Measurements from ENCODE around the gene PRDM15.
A peak's percentile ranks its signal among the peaks of the same experiment; 100 is the strongest.

The PRDM15 gene, protein sequence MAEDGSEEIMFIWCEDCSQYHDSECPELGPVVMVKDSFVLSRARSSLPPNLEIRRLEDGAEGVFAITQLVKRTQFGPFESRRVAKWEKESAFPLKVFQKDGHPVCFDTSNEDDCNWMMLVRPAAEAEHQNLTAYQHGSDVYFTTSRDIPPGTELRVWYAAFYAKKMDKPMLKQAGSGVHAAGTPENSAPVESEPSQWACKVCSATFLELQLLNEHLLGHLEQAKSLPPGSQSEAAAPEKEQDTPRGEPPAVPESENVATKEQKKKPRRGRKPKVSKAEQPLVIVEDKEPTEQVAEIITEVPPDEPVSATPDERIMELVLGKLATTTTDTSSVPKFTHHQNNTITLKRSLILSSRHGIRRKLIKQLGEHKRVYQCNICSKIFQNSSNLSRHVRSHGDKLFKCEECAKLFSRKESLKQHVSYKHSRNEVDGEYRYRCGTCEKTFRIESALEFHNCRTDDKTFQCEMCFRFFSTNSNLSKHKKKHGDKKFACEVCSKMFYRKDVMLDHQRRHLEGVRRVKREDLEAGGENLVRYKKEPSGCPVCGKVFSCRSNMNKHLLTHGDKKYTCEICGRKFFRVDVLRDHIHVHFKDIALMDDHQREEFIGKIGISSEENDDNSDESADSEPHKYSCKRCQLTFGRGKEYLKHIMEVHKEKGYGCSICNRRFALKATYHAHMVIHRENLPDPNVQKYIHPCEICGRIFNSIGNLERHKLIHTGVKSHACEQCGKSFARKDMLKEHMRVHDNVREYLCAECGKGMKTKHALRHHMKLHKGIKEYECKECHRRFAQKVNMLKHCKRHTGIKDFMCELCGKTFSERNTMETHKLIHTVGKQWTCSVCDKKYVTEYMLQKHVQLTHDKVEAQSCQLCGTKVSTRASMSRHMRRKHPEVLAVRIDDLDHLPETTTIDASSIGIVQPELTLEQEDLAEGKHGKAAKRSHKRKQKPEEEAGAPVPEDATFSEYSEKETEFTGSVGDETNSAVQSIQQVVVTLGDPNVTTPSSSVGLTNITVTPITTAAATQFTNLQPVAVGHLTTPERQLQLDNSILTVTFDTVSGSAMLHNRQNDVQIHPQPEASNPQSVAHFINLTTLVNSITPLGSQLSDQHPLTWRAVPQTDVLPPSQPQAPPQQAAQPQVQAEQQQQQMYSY

DNA sequence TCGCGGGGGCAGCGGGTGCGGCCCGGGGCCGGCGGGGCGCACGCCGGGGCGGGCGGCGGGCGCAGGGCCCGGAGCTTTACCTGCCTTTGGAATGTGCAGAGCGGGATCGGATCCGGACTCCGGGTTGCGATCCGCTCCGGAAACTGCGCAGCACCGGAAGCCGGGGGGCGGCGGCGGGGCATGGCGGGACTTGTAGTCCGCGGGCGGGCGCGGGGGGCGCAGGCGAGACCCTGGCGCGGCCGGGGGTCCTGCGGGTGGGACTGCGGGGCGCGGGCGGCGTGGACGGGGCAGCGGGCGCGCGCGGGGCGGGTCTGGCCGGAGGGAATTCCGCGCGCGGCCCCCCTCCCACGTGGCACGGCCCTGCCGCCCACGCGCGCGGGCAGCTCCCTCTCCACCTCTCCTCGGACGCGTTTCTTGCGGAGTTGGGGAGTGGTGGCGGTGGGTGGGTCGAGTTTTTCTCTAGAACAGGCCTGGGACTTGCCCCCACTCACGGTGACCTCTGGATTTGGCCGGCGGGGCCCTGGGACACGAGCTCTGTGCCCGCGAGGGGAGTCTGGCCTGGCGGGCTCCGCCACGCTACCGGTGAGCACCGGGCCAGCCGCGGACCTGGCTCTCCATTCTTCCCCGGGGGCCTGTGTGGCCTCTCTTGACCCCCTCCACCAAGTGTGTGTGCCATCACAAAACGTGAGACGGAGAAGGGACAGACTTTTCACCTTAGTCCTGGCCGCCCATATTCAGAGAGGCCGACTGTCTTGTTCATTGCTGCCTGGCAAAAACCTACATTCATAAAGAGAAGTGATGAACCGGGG, at the start of gene PRDM15:
PRDM15 (minus strand) TSS at position 155 of the 809 bp plus-strand sequence. CDS start 18,981 bp downstream, outside the sequence.
- H3K4me3 ChIP-seq = peak within 1 kb of the TSS; percentile 90
- no peaks in the 10 kb centered on the region for H3K36me3 ChIP-seq
- peak within 1 kb of the TSS; percentile 84 for H3K4me2 ChIP-seq
- H3K4me1 ChIP-seq = peaks cover 64% of the 10 kb centered on the region
- peak within 1 kb of the TSS; percentile 100 for H3K9ac ChIP-seq
- peak within 1 kb of the TSS; percentile 100 for H3K27ac ChIP-seq
- no peaks in the 10 kb centered on the region for H3K27me3 ChIP-seq
- no peak for TF ChIP-seq Cebpa-rat (IDR thresholded peaks at IDR 0.05)
- no peaks in the 10 kb centered on the region for H3K9me3 ChIP-seq
- no peaks in the 10 kb centered on the region for H4K20me1 ChIP-seq

DNA sequence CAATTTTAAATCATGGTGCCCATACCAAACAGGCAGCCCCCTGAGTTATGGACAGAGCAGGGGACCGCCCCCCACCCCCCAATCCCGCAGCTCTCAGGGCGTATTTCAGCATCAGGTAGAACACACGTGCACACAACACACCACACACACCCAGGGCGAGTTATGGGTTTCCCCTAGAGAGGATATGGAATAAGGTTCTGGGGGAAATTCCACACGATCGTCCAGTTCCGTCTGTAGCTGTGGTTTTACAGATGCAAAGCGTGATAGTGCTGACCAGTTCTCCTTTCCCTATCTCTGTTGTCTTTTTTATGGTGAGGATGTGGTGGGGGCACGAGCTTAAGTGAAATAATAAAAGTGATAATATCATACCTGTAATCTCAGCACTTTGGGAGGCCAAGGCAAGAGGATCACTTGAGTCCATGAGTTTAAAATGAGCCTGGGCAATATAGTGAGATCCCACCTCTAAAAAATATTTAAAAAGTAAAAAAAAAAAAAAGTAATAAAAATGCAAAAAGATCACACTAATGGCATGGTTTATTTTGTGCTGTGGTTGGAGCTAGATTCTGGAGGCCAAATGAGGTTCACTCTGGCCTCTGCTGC, 49.6 kb upstream of the PRDM15 start:
- Histone ChIP-seq H3K9ac (no peak overlapping the region), H4K20me1 (no peaks in the 10 kb centered on the region), H3K27ac (peak overlapping the region; percentile 39; the same call in 1 of the 2 replicates), H3K27me3 (no peaks in the 10 kb centered on the region), H3K4me2 (peak overlapping the region; percentile 97), H3K9me3 (no peaks in the 10 kb centered on the region), H3K36me3 (no peaks in the 10 kb centered on the region), H3K4me1 (peaks cover 92% of the 10 kb centered on the region), H3K4me3 (no peak overlapping the region)
- no peak for TF ChIP-seq Cebpa-rat (IDR thresholded peaks at IDR 0.05)

DNA sequence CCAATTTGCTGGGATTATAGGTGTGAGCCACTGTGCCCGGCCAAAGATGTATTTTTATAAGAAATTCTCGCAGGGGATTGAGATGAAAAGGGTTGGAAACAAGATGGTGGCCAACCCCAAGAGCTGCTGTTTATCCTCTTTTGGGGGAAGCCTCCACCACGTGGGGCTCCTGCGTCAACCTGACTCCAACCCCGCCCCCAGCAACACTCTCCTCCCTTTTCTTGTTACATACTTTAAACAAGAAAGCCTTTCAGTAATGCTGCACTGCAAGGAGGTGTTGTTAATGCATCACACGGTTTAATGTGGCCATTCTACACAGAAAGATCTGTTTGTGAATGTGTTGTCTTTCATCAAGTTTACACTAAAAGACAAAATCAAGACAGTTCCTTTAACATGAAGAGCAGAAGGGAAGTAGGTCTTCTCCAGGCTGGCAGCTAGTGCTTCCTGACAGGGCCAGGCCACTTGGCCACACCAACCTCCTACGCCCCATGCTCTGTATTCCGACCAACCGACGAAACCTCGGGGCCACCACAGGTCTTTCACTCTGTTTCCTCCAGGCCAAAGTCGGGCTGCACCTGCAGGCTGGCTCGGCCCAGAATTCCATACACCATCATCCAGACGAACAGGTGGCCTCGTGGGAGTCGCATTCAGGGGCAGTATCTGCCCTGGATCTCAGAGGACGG, 48.7 kb upstream of the PRDM15 start:
- Histone ChIP-seq H3K36me3 (no peaks in the 10 kb centered on the region), H3K27me3 (no peaks in the 10 kb centered on the region), H3K9ac (no peak overlapping the region), H3K4me2 (peak overlapping the region; percentile 97), H3K27ac (peak overlapping the region; percentile 91), H3K4me3 (no peak overlapping the region), H3K9me3 (no peaks in the 10 kb centered on the region), H4K20me1 (no peaks in the 10 kb centered on the region), H3K4me1 (peaks cover 92% of the 10 kb centered on the region)
- no peak for TF ChIP-seq Cebpa-rat (IDR thresholded peaks at IDR 0.05)

DNA sequence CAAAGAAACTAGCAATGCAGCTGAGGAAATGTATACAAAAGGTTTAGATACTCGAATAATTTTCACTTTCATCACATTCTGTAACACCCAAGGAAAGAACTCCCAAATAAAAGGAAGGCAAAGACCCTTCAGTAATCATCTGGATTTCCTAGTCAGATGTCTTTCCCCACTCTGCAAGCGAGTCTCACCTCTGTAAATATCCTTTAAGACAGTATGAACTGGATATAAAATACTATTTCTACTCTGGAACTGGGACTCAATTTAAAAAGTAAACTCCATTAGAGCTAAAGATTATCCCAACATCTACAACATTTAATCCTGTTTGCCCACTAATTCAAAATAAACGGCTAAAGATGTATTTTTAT, 47.6 kb upstream of the PRDM15 start:
- peak overlapping the region; percentile 64 for H3K4me3 ChIP-seq
- H3K9ac ChIP-seq = peak overlapping the region; percentile 85
- peak overlapping the region; percentile 97 for H3K4me2 ChIP-seq
- H3K36me3 ChIP-seq = no peaks in the 10 kb centered on the region
- H3K27me3 ChIP-seq = no peaks in the 10 kb centered on the region
- H4K20me1 ChIP-seq = no peaks in the 10 kb centered on the region
- H3K9me3 ChIP-seq = no peaks in the 10 kb centered on the region
- peaks cover 95% of the 10 kb centered on the region for H3K4me1 ChIP-seq
- peak overlapping the region; percentile 91 for H3K27ac ChIP-seq
- TF ChIP-seq Cebpa-rat (IDR thresholded peaks at IDR 0.05) = no peak

DNA sequence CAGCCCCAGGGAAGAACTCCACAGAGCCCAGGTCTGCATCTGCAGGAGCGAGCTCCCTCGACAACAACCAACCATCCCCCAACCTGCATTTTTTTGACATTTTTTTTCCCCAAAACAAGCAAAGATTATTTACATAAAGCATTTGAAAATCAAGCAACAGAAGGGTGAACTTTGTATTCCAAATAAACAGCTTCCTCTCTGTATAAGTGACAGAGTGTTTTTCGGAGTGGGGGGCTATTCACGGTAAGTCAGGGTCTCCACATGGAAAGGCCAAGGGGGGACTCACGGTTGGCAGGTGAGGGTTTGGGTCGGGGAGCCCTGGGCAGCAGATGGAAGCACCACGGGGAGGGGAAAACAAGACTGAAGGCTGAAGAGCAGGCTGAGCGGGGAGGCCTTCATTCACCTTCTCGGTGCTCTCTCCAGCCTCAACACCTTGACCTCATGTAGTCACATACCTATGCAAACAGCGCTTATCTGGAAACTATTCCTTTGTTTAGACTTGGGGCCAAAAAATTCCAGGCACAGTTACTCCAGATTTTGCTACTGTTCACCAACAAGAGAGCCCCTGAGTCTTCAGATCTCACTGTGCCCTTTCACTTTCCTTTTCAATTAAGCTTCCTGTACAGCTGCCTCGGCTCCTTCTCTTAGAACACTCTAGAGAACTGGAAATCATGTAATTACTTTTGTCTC, 47.1 kb upstream of the PRDM15 start:
- Histone ChIP-seq H3K27ac (peak overlapping the region; percentile 91), H3K4me3 (peak overlapping the region; percentile 64), H3K27me3 (no peaks in the 10 kb centered on the region), H3K4me1 (peaks cover 97% of the 10 kb centered on the region), H3K9me3 (no peaks in the 10 kb centered on the region), H3K9ac (peak overlapping the region; percentile 85), H3K36me3 (no peaks in the 10 kb centered on the region), H3K4me2 (peak overlapping the region; percentile 97), H4K20me1 (no peaks in the 10 kb centered on the region)
- no peak for TF ChIP-seq Cebpa-rat (IDR thresholded peaks at IDR 0.05)

DNA sequence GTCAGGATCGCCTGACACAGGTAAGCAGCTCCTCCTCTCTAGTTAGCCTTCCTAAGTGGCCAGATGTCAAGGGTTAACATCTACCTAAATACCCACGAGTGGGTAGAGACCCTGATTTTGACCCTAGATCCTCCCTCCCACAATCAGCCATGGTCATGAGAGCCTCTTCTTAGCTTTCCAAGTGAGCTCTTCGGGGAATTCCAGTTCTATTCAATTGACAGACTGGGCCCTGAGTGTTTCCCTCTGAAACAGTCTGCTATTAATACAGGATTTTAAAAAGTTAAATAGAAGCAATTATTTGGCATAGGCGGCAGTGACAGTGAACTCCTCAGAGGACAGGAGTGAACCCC, 46.6 kb upstream of the PRDM15 start:
- peak overlapping the region; percentile 64 for H3K4me3 ChIP-seq
- H4K20me1 ChIP-seq = no peaks in the 10 kb centered on the region
- H3K36me3 ChIP-seq = no peaks in the 10 kb centered on the region
- no peaks in the 10 kb centered on the region for H3K27me3 ChIP-seq
- peak overlapping the region; percentile 91 for H3K27ac ChIP-seq
- peak overlapping the region; percentile 85 for H3K9ac ChIP-seq
- no peak for TF ChIP-seq Cebpa-rat (IDR thresholded peaks at IDR 0.05)
- H3K4me2 ChIP-seq = peak overlapping the region; percentile 97
- H3K4me1 ChIP-seq = peaks cover 97% of the 10 kb centered on the region
- H3K9me3 ChIP-seq = no peaks in the 10 kb centered on the region

DNA sequence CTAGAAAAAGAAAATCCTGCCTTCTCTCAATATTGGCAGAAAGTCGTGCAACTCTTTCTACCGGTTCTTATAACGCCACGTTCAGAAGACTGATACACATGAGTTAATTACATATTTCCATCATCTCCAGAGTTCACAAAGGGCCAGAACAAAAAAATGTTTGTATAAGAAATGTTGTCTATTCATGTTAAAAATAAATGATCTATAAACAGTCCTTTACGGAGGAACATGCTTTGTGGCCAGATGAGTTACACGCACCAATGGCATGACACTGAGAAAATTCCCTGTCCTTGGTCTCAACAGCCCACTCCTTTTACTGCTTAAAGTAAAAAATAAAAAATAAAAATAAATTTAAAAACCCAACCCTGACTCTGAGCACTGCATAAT, 45.2 kb upstream of the PRDM15 start:
- Histone ChIP-seq H3K9ac (peak overlapping the region; percentile 61), H3K27ac (peak overlapping the region; percentile 60; the same call in 1 of the 2 replicates), H4K20me1 (no peaks in the 10 kb centered on the region), H3K4me1 (peaks cover 92% of the 10 kb centered on the region), H3K36me3 (0 out of 2 replicates have a peak, but pooled peaks cover 6% of the 10 kb centered on the region), H3K4me3 (no peak overlapping the region; the same call in 1 of the 2 replicates), H3K27me3 (no peaks in the 10 kb centered on the region), H3K9me3 (no peaks in the 10 kb centered on the region), H3K4me2 (peak overlapping the region; percentile 97)
- no peak for TF ChIP-seq Cebpa-rat (IDR thresholded peaks at IDR 0.05)
